Neural progenitor cell (in vitro differentiated cells): ENCODE results near the gene RAB5B. TPM values are rescaled to one million over a fixed set of nuclear protein-coding genes. Genes with fewer than 3 reads are reported as not detected.
"Not testable (repeated sequence)": the region's sequence is repeated elsewhere in the genome, so short reads cannot be mapped to it uniquely, and the experiment has no call there.

ENCODE experiments used
- DNase-seq: peaks from one replicate; pipeline ENCODE4 v3.0.0-alpha.2; 2016; ENCODE audit warnings: low spot score
- H2AFZ ChIP-seq: fragments of 200-600 bp; sonication (generic); replicated peaks from 2 replicates; pipeline ENCODE4 v1.6.1; 2016; ENCODE audit warnings: antibody characterized with exemption
- H3F3A ChIP-seq: fragments of 200-600 bp; sonication (generic); 2 replicates; pipeline ENCODE4 v1.6.1; 2016; ENCODE audit warnings: antibody characterized with exemption, low read depth
- H3K27ac ChIP-seq: fragments of 200-600 bp; sonication (generic); 2 replicates; pipeline ENCODE4 v1.5.1; 2016; ENCODE audit warnings: mild to moderate bottlenecking
- H3K27me3 ChIP-seq: fragments of 200-600 bp; sonication (generic); 2 replicates; pipeline ENCODE4 v1.6.1; 2016; ENCODE audit warnings: mild to moderate bottlenecking, moderate library complexity
- H3K36me3 ChIP-seq: fragments of 200-600 bp; sonication (generic); 2 replicates; pipeline ENCODE4 v1.5.1; 2016
- H3K4me1 ChIP-seq: fragments of 200-600 bp; sonication (generic); 2 replicates; pipeline ENCODE4 v1.6.1; 2016; ENCODE audit warnings: mixed run types
- H3K4me2 ChIP-seq: fragments of 200-600 bp; sonication (generic); 2 replicates; pipeline ENCODE4 v1.6.1; 2016
- H3K4me3 ChIP-seq: fragments of 200-600 bp; sonication (generic); 2 replicates; pipeline ENCODE4 v1.5.1; 2016
- H3K79me2 ChIP-seq: fragments of 200-600 bp; sonication (generic); 2 replicates; pipeline ENCODE4 v1.6.1; 2016; ENCODE audit warnings: low read depth
- H3K9ac ChIP-seq: fragments of 200-600 bp; sonication (generic); 2 replicates; pipeline ENCODE4 v1.6.1; 2016
- H3K9me3 ChIP-seq: fragments of 200-600 bp; sonication (generic); 2 replicates; pipeline ENCODE4 v1.5.1; 2016; ENCODE audit warnings: low read depth
- H4K20me1 ChIP-seq: fragments of 200-600 bp; sonication (generic); 2 replicates; pipeline ENCODE4 v1.6.1; 2016; ENCODE audit warnings: low read depth
- H3K27ac Mint-ChIP-seq: 3 replicates; pipeline ENCODE4 v1.8.0; 2021; ENCODE audit warnings: mixed read lengths
- H3K27me3 Mint-ChIP-seq: 2 replicates; pipeline ENCODE4 v1.8.0; 2022; ENCODE audit warnings: low read depth, mild to moderate bottlenecking, inconsistent platforms, moderate library complexity, mixed read lengths; ENCODE audit not compliant: insufficient read depth
- H3K36me3 Mint-ChIP-seq: 3 replicates; pipeline ENCODE4 v1.8.0; 2021; ENCODE audit warnings: mixed read lengths
- H3K4me1 Mint-ChIP-seq: 3 replicates; pipeline ENCODE4 v1.8.0; 2021; ENCODE audit warnings: mixed read lengths
- H3K4me3 Mint-ChIP-seq: 3 replicates; pipeline ENCODE4 v1.8.0; 2021; ENCODE audit warnings: mild to moderate bottlenecking, moderate library complexity, mixed read lengths
- H3K9me3 Mint-ChIP-seq: 3 replicates; pipeline ENCODE4 v1.8.0; 2020; ENCODE audit warnings: mixed read lengths
- EZH2 ChIP-seq: fragments of 200-600 bp; sonication (generic); IDR thresholded peaks from 2 replicates; pipeline ENCODE4 v1.6.1; 2017; ENCODE audit warnings: antibody characterized with exemption, mild to moderate bottlenecking, moderate library complexity
- EZH2phosphoT487 ChIP-seq: fragments of 200-600 bp; sonication (generic); IDR thresholded peaks from 2 replicates; pipeline ENCODE4 v1.6.1; 2017; ENCODE audit warnings: antibody characterized with exemption
- total RNA-seq: library from RNA; depleted of rRNA; stranded (reverse); fragments of >200 nt; gene quantifications from 2 replicates; pipeline ENCODE4 v1.2.3, GENCODE V29; 2015; ENCODE audit warnings: low replicate concordance
- TF ChIP-seq, protein P1 (sequence below): fragments of 200-600 bp; sonication (generic); IDR thresholded peaks from 2 replicates; pipeline ENCODE4 v1.5.1; 2017; ENCODE audit warnings: antibody characterized with exemption, mild to moderate bottlenecking

Gene RAB5B
- total RNA-seq, 1 donor from 2014 or later = 62.9 TPM

GRCh38 chr12:56040963-56041551 is 67.2 kb downstream of the RAB5B start:
- peaks cover 22% of the 10 kb centered on the region for H3K4me1 Mint-ChIP-seq
- Histone ChIP-seq H3K9ac (no peak overlapping the region), H3K36me3 (peaks cover 8% of the 10 kb centered on the region), H3F3A (peaks cover 53% of the 10 kb centered on the region), H2AFZ (peak overlapping the region; percentile 71), H3K9me3 (no peaks in the 10 kb centered on the region), H3K27ac (peak overlapping the region; percentile 59), H4K20me1 (peaks cover 10% of the 10 kb centered on the region), H3K4me1 (peaks cover 14% of the 10 kb centered on the region), H3K79me2 (peaks cover 23% of the 10 kb centered on the region), H3K4me2 (peak overlapping the region; percentile 78), H3K4me3 (peak overlapping the region; percentile 45), H3K27me3 (no peaks in the 10 kb centered on the region)
- peak overlapping the region; percentile 100 for H3K4me3 Mint-ChIP-seq
- H3K27ac Mint-ChIP-seq = peak overlapping the region; percentile 78
- peaks cover 17% of the 10 kb centered on the region for H3K36me3 Mint-ChIP-seq
- peaks cover 7% of the 10 kb centered on the region for H3K27me3 Mint-ChIP-seq
- DNase-seq = no peak
- TF ChIP-seq EZH2 (no peak), EZH2phosphoT487 (no peak)
- TF ChIP-seq, protein P1, sequence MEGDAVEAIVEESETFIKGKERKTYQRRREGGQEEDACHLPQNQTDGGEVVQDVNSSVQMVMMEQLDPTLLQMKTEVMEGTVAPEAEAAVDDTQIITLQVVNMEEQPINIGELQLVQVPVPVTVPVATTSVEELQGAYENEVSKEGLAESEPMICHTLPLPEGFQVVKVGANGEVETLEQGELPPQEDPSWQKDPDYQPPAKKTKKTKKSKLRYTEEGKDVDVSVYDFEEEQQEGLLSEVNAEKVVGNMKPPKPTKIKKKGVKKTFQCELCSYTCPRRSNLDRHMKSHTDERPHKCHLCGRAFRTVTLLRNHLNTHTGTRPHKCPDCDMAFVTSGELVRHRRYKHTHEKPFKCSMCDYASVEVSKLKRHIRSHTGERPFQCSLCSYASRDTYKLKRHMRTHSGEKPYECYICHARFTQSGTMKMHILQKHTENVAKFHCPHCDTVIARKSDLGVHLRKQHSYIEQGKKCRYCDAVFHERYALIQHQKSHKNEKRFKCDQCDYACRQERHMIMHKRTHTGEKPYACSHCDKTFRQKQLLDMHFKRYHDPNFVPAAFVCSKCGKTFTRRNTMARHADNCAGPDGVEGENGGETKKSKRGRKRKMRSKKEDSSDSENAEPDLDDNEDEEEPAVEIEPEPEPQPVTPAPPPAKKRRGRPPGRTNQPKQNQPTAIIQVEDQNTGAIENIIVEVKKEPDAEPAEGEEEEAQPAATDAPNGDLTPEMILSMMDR = no peak
- H3K9me3 Mint-ChIP-seq = no peaks in the 10 kb centered on the region

DNA sequence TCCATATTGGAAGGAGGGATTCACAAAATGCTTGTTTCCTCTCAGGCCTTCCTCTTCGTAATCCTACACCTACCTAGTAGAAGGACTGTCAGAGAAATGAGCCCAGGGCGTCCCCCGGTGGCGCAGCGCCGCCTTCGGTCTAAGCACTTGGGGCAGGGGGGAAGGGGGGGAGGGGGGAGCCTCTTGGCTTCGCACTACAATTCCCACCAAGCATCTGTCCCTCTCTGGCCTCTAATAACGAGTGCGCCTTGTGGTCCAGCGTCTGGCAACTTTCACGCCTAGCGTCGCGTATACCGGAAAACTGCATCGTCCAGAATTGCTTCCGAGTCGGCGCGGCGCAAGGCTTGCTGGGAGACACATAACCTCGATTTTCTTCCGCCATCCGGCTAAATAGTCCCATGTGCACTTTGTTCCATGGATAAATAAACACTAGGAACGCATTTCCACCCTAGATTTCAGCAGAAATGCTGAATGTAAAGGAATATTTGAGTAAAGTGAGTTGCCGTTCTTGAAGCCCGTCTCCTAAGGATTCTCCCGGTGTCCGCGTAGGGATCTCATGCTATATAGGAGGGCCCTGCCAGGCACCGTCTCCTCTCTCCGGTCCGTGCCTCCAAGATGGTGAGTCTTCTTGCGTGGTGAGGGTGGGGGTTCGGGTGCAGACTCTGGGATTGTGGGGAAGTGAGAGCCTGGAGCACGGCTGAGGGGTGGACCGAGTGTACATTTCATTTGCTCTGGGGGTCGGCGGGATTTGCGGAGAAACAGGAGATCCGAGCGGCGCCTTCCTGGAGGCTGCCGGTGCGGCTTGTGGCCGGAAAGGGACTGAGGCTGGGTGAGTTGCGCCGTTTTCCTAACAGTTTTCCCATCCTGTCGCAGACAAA is 67.9 kb downstream of the RAB5B start, which contains the start of gene RPS26:
Gene RPS26, plus strand, starts transcription at position 367 of the 878 bp plus-strand sequence. Its CDS starts 249 bp downstream, at position 616.
- Mint-ChIP-seq H3K36me3 (peaks cover 17% of the 10 kb centered on the region), H3K27ac (peak within 1 kb of the TSS; percentile 100), H3K4me3 (peak within 1 kb of the TSS; percentile 100), H3K9me3 (no peaks in the 10 kb centered on the region), H3K27me3 (peaks cover 7% of the 10 kb centered on the region), H3K4me1 (peaks cover 22% of the 10 kb centered on the region)
- DNase-seq = peak; percentile 99
- Histone ChIP-seq H3K27ac (peak within 1 kb of the TSS; percentile 69), H4K20me1 (peaks cover 10% of the 10 kb centered on the region), H3K4me1 (peaks cover 14% of the 10 kb centered on the region), H3K79me2 (peaks cover 23% of the 10 kb centered on the region), H3F3A (peaks cover 60% of the 10 kb centered on the region), H3K9me3 (no peaks in the 10 kb centered on the region), H3K9ac (peak within 1 kb of the TSS; percentile 82), H3K27me3 (no peaks in the 10 kb centered on the region), H3K4me3 (peak within 1 kb of the TSS; percentile 63), H3K36me3 (peaks cover 8% of the 10 kb centered on the region), H2AFZ (peak within 1 kb of the TSS; percentile 95), H3K4me2 (peak within 1 kb of the TSS; percentile 81)
- no peak for TF ChIP-seq EZH2phosphoT487
- TF ChIP-seq, protein P1 = peak; percentile 66
- peak; percentile 30 for TF ChIP-seq EZH2

GRCh38 chr12:56042430-56042813 is 68.5 kb downstream of the RAB5B start:
- peak overlapping the region; percentile 63 for H3K4me3 ChIP-seq
- H3K27ac ChIP-seq, H3K9me3 Mint-ChIP-seq, H3K27me3 Mint-ChIP-seq, H3K27me3 ChIP-seq, H2AFZ ChIP-seq, H3K36me3 ChIP-seq, H3K9me3 ChIP-seq, H4K20me1 ChIP-seq: not testable (repeated sequence)
- Mint-ChIP-seq H3K4me3 (peak overlapping the region; percentile 100), H3K36me3 (peaks cover 13% of the 10 kb centered on the region), H3K4me1 (peaks cover 22% of the 10 kb centered on the region), H3K27ac (peak overlapping the region; percentile 100)
- H3K4me2 ChIP-seq = peak overlapping the region; percentile 81
- H3K4me1 ChIP-seq = peaks cover 14% of the 10 kb centered on the region
- DNase-seq = peak; percentile 18
- H3K9ac ChIP-seq = peak overlapping the region; percentile 82
- H3K79me2 ChIP-seq = peaks cover 23% of the 10 kb centered on the region
- peaks cover 62% of the 10 kb centered on the region for H3F3A ChIP-seq
